ENCODE measurements around the gene CCDC178.
"Not testable (repeated sequence)": the region's sequence is repeated elsewhere in the genome, so short reads cannot be mapped to it uniquely, and the experiment has no call there.

The CCDC178 gene

GRCh38 chr18:33427549-33427948, 13.0 kb downstream of the CCDC178 start:
- H3K4me1 ChIP-seq (ENCODE audit: control insufficient read depth, low read depth, low read length), result no peaks in the 10 kb centered on the region
- no peaks in the 10 kb centered on the region for H3K27me3 ChIP-seq (ENCODE audit: control insufficient read depth, insufficient read depth, low read length)
- H3K4me3 ChIP-seq (ENCODE audit: low read length), result no peak overlapping the region
- no peak overlapping the region for H3K27ac ChIP-seq (ENCODE audit: low read length)
- H3K9me3 ChIP-seq (ENCODE audit: control insufficient read depth, low read depth, low read length), result no peaks in the 10 kb centered on the region
- H3K9ac ChIP-seq (ENCODE audit: low read length), result no peak overlapping the region
- no peaks in the 10 kb centered on the region for H3K36me3 ChIP-seq (ENCODE audit: control insufficient read depth, low read depth, low read length)

- Histone ChIP-seq H3K27me3 (ENCODE audit: control insufficient read depth, insufficient read depth, low read length) (no peaks in the 10 kb centered on the region), H3K9ac (ENCODE audit: low read length) (no peak overlapping the region), H3K36me3 (ENCODE audit: control insufficient read depth, low read depth, low read length) (no peaks in the 10 kb centered on the region), H3K9me3 (ENCODE audit: control insufficient read depth, low read depth, low read length) (no peaks in the 10 kb centered on the region), H3K4me1 (ENCODE audit: control insufficient read depth, low read depth, low read length) (no peaks in the 10 kb centered on the region), H3K4me3 (ENCODE audit: low read length) (no peak overlapping the region), H3K27ac (ENCODE audit: low read length) (no peak overlapping the region)
Measured at GRCh38 chr18:33424266-33424946, 16.1 kb downstream of the CCDC178 start.

GRCh38 chr18:33421225-33421624, 19.3 kb downstream of the CCDC178 start:
- Histone ChIP-seq H3K4me3 (ENCODE audit: low read length) (no peak overlapping the region), H3K9ac (ENCODE audit: low read length) (no peak overlapping the region), H3K36me3 (ENCODE audit: control insufficient read depth, low read depth, low read length) (no peaks in the 10 kb centered on the region), H3K9me3 (ENCODE audit: control insufficient read depth, low read depth, low read length) (no peaks in the 10 kb centered on the region), H3K4me1 (ENCODE audit: control insufficient read depth, low read depth, low read length) (no peaks in the 10 kb centered on the region), H3K27me3 (ENCODE audit: control insufficient read depth, insufficient read depth, low read length) (no peaks in the 10 kb centered on the region), H3K27ac (ENCODE audit: low read length) (no peak overlapping the region)

GRCh38 chr18:33404244-33404873, 36.2 kb downstream of the CCDC178 start:
- Histone ChIP-seq H3K36me3 (ENCODE audit: control insufficient read depth, low read depth, low read length) (no peaks in the 10 kb centered on the region), H3K27me3 (ENCODE audit: control insufficient read depth, insufficient read depth, low read length) (no peaks in the 10 kb centered on the region), H3K9me3 (ENCODE audit: control insufficient read depth, low read depth, low read length) (no peaks in the 10 kb centered on the region), H3K27ac (ENCODE audit: low read length) (no peak overlapping the region), H3K4me1 (ENCODE audit: control insufficient read depth, low read depth, low read length) (no peaks in the 10 kb centered on the region), H3K4me3 (ENCODE audit: low read length) (no peak overlapping the region), H3K9ac (ENCODE audit: low read length) (no peak overlapping the region)

- not testable (repeated sequence) for H3K27me3 ChIP-seq (ENCODE audit: control insufficient read depth, insufficient read depth, low read length); H3K4me1 ChIP-seq (ENCODE audit: control insufficient read depth, low read depth, low read length); H3K27ac ChIP-seq (ENCODE audit: low read length); H3K36me3 ChIP-seq (ENCODE audit: control insufficient read depth, low read depth, low read length); H3K4me3 ChIP-seq (ENCODE audit: low read length); H3K9me3 ChIP-seq (ENCODE audit: control insufficient read depth, low read depth, low read length); H3K9ac ChIP-seq (ENCODE audit: low read length)
Measured at GRCh38 chr18:33398939-33399338, 41.6 kb downstream of the CCDC178 start.

GRCh38 chr18:33375829-33376228, 64.7 kb downstream of the CCDC178 start:
- no peak overlapping the region for H3K4me3 ChIP-seq (ENCODE audit: low read length)
- H3K36me3 ChIP-seq (ENCODE audit: control insufficient read depth, low read depth, low read length), result no peaks in the 10 kb centered on the region
- no peak overlapping the region for H3K27ac ChIP-seq (ENCODE audit: low read length)
- peaks cover 3% of the 10 kb centered on the region for H3K9me3 ChIP-seq (ENCODE audit: control insufficient read depth, low read depth, low read length)
- H3K27me3 ChIP-seq (ENCODE audit: control insufficient read depth, insufficient read depth, low read length), result no peaks in the 10 kb centered on the region
- no peak overlapping the region for H3K9ac ChIP-seq (ENCODE audit: low read length)
- H3K4me1 ChIP-seq (ENCODE audit: control insufficient read depth, low read depth, low read length), result no peaks in the 10 kb centered on the region

GRCh38 chr18:33372442-33372841, 68.1 kb downstream of the CCDC178 start:
- Histone ChIP-seq H3K4me3 (ENCODE audit: low read length) (no peak overlapping the region), H3K36me3 (ENCODE audit: control insufficient read depth, low read depth, low read length) (no peaks in the 10 kb centered on the region), H3K27me3 (ENCODE audit: control insufficient read depth, insufficient read depth, low read length) (no peaks in the 10 kb centered on the region), H3K4me1 (ENCODE audit: control insufficient read depth, low read depth, low read length) (no peaks in the 10 kb centered on the region), H3K9me3 (ENCODE audit: control insufficient read depth, low read depth, low read length) (no peaks in the 10 kb centered on the region), H3K9ac (ENCODE audit: low read length) (no peak overlapping the region), H3K27ac (ENCODE audit: low read length) (no peak overlapping the region)

- H3K4me3 ChIP-seq (ENCODE audit: low read length), result no peak overlapping the region
- H3K27ac ChIP-seq (ENCODE audit: low read length), result no peak overlapping the region
- no peaks in the 10 kb centered on the region for H3K36me3 ChIP-seq (ENCODE audit: control insufficient read depth, low read depth, low read length)
- no peaks in the 10 kb centered on the region for H3K4me1 ChIP-seq (ENCODE audit: control insufficient read depth, low read depth, low read length)
- H3K9me3 ChIP-seq (ENCODE audit: control insufficient read depth, low read depth, low read length), result no peaks in the 10 kb centered on the region
- H3K9ac ChIP-seq (ENCODE audit: low read length), result no peak overlapping the region
- no peaks in the 10 kb centered on the region for H3K27me3 ChIP-seq (ENCODE audit: control insufficient read depth, insufficient read depth, low read length)
Measured at GRCh38 chr18:33369711-33370449, 70.6 kb downstream of the CCDC178 start.

- Histone ChIP-seq H3K4me1 (ENCODE audit: control insufficient read depth, low read depth, low read length) (peaks cover 19% of the 10 kb centered on the region), H3K4me3 (ENCODE audit: low read length) (no peak overlapping the region), H3K9me3 (ENCODE audit: control insufficient read depth, low read depth, low read length) (no peaks in the 10 kb centered on the region), H3K27ac (ENCODE audit: low read length) (no peak overlapping the region), H3K36me3 (ENCODE audit: control insufficient read depth, low read depth, low read length) (no peaks in the 10 kb centered on the region), H3K27me3 (ENCODE audit: control insufficient read depth, insufficient read depth, low read length) (no peaks in the 10 kb centered on the region), H3K9ac (ENCODE audit: low read length) (no peak overlapping the region)
Measured at GRCh38 chr18:33356735-33357134, 83.8 kb downstream of the CCDC178 start.

- H3K9me3 ChIP-seq (ENCODE audit: control insufficient read depth, low read depth, low read length), result no peaks in the 10 kb centered on the region
- no peak overlapping the region for H3K9ac ChIP-seq (ENCODE audit: low read length)
- peaks cover 19% of the 10 kb centered on the region for H3K4me1 ChIP-seq (ENCODE audit: control insufficient read depth, low read depth, low read length)
- no peaks in the 10 kb centered on the region for H3K27me3 ChIP-seq (ENCODE audit: control insufficient read depth, insufficient read depth, low read length)
- H3K4me3 ChIP-seq (ENCODE audit: low read length), result no peak overlapping the region
- H3K27ac ChIP-seq (ENCODE audit: low read length), result no peak overlapping the region
- H3K36me3 ChIP-seq (ENCODE audit: control insufficient read depth, low read depth, low read length), result no peaks in the 10 kb centered on the region
Measured at GRCh38 chr18:33355756-33356155, 84.8 kb downstream of the CCDC178 start.

GRCh38 chr18:33355263-33355662, 85.3 kb downstream of the CCDC178 start:
- Histone ChIP-seq H3K9me3 (ENCODE audit: control insufficient read depth, low read depth, low read length) (no peaks in the 10 kb centered on the region), H3K4me3 (ENCODE audit: low read length) (no peak overlapping the region), H3K36me3 (ENCODE audit: control insufficient read depth, low read depth, low read length) (no peaks in the 10 kb centered on the region)

More at GRCh38 chr18:33355263-33355662, 85.3 kb downstream of the CCDC178 start:
- peaks cover 19% of the 10 kb centered on the region for H3K4me1 ChIP-seq (ENCODE audit: control insufficient read depth, low read depth, low read length)
- H3K27ac ChIP-seq (ENCODE audit: low read length), result no peak overlapping the region
- no peak overlapping the region for H3K9ac ChIP-seq (ENCODE audit: low read length)
- no peaks in the 10 kb centered on the region for H3K27me3 ChIP-seq (ENCODE audit: control insufficient read depth, insufficient read depth, low read length)
